Loucy (cell line): ENCODE results near the gene IGFBP3.

Experiments used
- H2AFZ ChIP-seq: fragments of 200-600 bp; sonication (generic); 2 replicates; pipeline ENCODE4 v1.6.0; 2016; ENCODE audit warnings: antibody characterized with exemption, mild to moderate bottlenecking, low read length, moderate library complexity
- H3F3A ChIP-seq: fragments of 200-600 bp; 2 replicates; pipeline ENCODE4 v1.6.0; 2016; ENCODE audit warnings: antibody characterized with exemption, low read depth, mild to moderate bottlenecking
- H3K27me3 ChIP-seq: fragments of 200-600 bp; sonication (generic); 2 replicates; pipeline ENCODE4 v1.6.1; 2014; ENCODE audit warnings: low read length, mild to moderate bottlenecking; ENCODE audit not compliant: insufficient read depth, poor library complexity, severe bottlenecking
- H3K36me3 ChIP-seq: fragments of 200-600 bp; sonication (generic); 2 replicates; pipeline ENCODE4 v1.6.1; 2016; ENCODE audit warnings: low read length; ENCODE audit not compliant: insufficient read depth
- H3K4me1 ChIP-seq: fragments of 200-600 bp; sonication (generic); 2 replicates; pipeline ENCODE4 v1.5.1; 2014; ENCODE audit warnings: low read length, mild to moderate bottlenecking; ENCODE audit not compliant: insufficient read depth, poor library complexity, severe bottlenecking
- H3K4me2 ChIP-seq: fragments of 200-600 bp; sonication (generic); 2 replicates; pipeline ENCODE4 v1.6.0; 2014; ENCODE audit warnings: antibody characterized with exemption, low read length, low read depth, mild to moderate bottlenecking; ENCODE audit not compliant: poor library complexity, severe bottlenecking
- H3K4me3 ChIP-seq: fragments of 200-600 bp; sonication (generic); 2 replicates; pipeline ENCODE4 v1.5.1; 2014; ENCODE audit warnings: low read length, mild to moderate bottlenecking, mixed read lengths; ENCODE audit not compliant: poor library complexity, severe bottlenecking
- H3K79me2 ChIP-seq: fragments of 200-600 bp; sonication (generic); 2 replicates; pipeline ENCODE4 v1.6.1; 2014; ENCODE audit warnings: low read length; ENCODE audit not compliant: insufficient read depth
- H3K9ac ChIP-seq: fragments of 200-600 bp; sonication (generic); 2 replicates; pipeline ENCODE4 v1.6.0; 2014; ENCODE audit warnings: mild to moderate bottlenecking, low read depth, low read length, moderate library complexity; ENCODE audit not compliant: poor library complexity, severe bottlenecking
- H3K9me2 ChIP-seq: fragments of 200-600 bp; sonication (generic); replicated peaks from 2 replicates; pipeline ENCODE4 v1.6.1; 2016; ENCODE audit warnings: low read depth, low read length, mixed read lengths
- H3K9me3 ChIP-seq: fragments of 200-600 bp; sonication (generic); 2 replicates; pipeline ENCODE4 v1.6.1; 2014; ENCODE audit warnings: mild to moderate bottlenecking, antibody characterized with exemption, low read length, low read depth; ENCODE audit not compliant: insufficient read depth
- H4K20me1 ChIP-seq: fragments of 200-600 bp; sonication (generic); 2 replicates; pipeline ENCODE4 v1.6.0; 2014; ENCODE audit warnings: antibody characterized with exemption, low read length, mild to moderate bottlenecking; ENCODE audit not compliant: insufficient read depth, poor library complexity, severe bottlenecking
- CTCF ChIP-seq: fragments of 200-600 bp; sonication (generic); conservative IDR thresholded peaks from 2 replicates; pipeline ENCODE4 v1.5.1; 2014; ENCODE audit warnings: mild to moderate bottlenecking, antibody characterized with exemption, low read length
- EZH2phosphoT487 ChIP-seq: fragments of 200-600 bp; IDR thresholded peaks from 2 replicates; pipeline ENCODE4 v1.6.1; 2018; ENCODE audit warnings: antibody characterized with exemption, mild to moderate bottlenecking, moderate library complexity, borderline replicate concordance

IGFBP3 gene

GRCh38 chr7:45881759-45882464 lies 39.2 kb downstream of the IGFBP3 start:
- Histone ChIP-seq H3K4me3 (no peak overlapping the region), H3K4me2 (no peak overlapping the region), H4K20me1 (no peaks in the 10 kb centered on the region), H3F3A (no peaks in the 10 kb centered on the region), H3K4me1 (no peaks in the 10 kb centered on the region), H2AFZ (no peak overlapping the region), H3K27me3 (no peaks in the 10 kb centered on the region), H3K9me3 (no peaks in the 10 kb centered on the region), H3K79me2 (no peaks in the 10 kb centered on the region), H3K9ac (no peak overlapping the region), H3K36me3 (no peaks in the 10 kb centered on the region), H3K9me2 (no peaks in the 10 kb centered on the region)
- TF ChIP-seq CTCF (no peak), EZH2phosphoT487 (no peak)

GRCh38 chr7:45881280-45881758 lies 39.8 kb downstream of the IGFBP3 start:
- Histone ChIP-seq H3K4me3 (no peak overlapping the region), H2AFZ (no peak overlapping the region), H3K79me2 (no peaks in the 10 kb centered on the region), H3K4me2 (no peak overlapping the region), H3K9me2 (no peaks in the 10 kb centered on the region), H3K27me3 (no peaks in the 10 kb centered on the region), H3K9ac (no peak overlapping the region), H3K9me3 (no peaks in the 10 kb centered on the region), H4K20me1 (no peaks in the 10 kb centered on the region), H3K36me3 (no peaks in the 10 kb centered on the region), H3F3A (no peaks in the 10 kb centered on the region), H3K4me1 (no peaks in the 10 kb centered on the region)
- TF ChIP-seq CTCF (no peak), EZH2phosphoT487 (no peak)

GRCh38 chr7:45880433-45880860 lies 40.6 kb downstream of the IGFBP3 start:
- Histone ChIP-seq H4K20me1 (no peaks in the 10 kb centered on the region), H3K9ac (no peak overlapping the region)
- TF ChIP-seq CTCF (no peak), EZH2phosphoT487 (no peak)

More at GRCh38 chr7:45880433-45880860, 40.6 kb downstream of the IGFBP3 start:
- Histone ChIP-seq H2AFZ (no peak overlapping the region), H3K79me2 (no peaks in the 10 kb centered on the region), H3K9me3 (no peaks in the 10 kb centered on the region), H3F3A (no peaks in the 10 kb centered on the region), H3K4me3 (no peak overlapping the region), H3K4me1 (no peaks in the 10 kb centered on the region), H3K4me2 (no peak overlapping the region), H3K27me3 (no peaks in the 10 kb centered on the region), H3K9me2 (no peaks in the 10 kb centered on the region), H3K36me3 (no peaks in the 10 kb centered on the region)
